Measurements from ENCODE around the gene ENO4. TPM values are rescaled to one million over a fixed set of nuclear protein-coding genes. Genes with fewer than 3 reads are reported as not detected.

The ENO4 gene
- total and polyA plus RNA-seq, 3 donors from 2014 or later: 1.8 to 9.8 (median 5.6) TPM

DNA sequence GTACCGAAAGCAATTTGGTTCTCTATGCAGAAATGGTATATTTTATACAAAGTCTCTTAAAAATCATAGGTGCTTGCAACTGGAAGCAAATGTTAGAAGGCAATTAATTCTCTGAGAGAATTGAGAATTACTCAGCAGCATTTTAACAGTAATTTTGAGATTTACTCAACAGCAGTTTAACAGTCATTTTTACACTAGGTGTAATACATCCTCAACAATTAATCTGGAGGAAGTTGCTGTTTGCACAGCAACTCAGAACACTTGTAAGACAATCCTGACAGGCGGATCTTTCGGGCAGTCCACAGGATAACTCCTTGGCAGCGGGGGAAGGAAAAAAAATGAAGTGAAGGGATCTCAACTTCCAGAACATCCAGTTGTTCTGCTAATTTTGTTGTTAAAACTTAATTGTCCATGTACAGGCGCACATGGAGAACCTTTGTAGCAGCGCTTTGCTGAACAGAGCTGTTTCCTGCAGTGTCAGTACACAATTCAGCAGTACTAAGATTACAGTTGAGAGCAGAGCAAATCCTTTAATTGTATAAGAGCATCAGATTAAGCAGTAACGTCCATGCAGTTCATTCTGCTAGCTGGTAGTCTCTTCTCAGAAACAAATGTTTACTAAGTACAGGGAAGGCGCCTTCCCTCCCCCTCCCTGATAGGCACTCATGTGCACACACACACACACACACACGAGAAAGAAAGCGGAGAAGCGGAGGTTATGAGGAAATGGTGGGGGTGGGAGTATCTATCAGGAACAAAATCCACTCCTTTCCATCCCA, 43.8 kb downstream of the ENO4 start:
- no peaks in the 10 kb centered on the region for H3K9me3 ChIP-seq
- H3K27ac ChIP-seq: no peak overlapping the region
- DNase-seq: no peak
- WGBS, 2 donors: 55 to 64% methylated on average over 9 to 11 of the region's 11 CpGs
- no peak overlapping the region for H3K4me3 ChIP-seq
- TF ChIP-seq CTCF (IDR thresholded peaks at IDR 0.05) (no peak), POLR2A (IDR thresholded peaks at IDR 0.05) (no peak)
- intact Hi-C loops (cut with DNase I; ENCODE audit: low total_unique reads): no loop called here
- no peaks in the 10 kb centered on the region for H3K36me3 ChIP-seq (ENCODE audit: low read depth, missing control alignments)
- no peaks in the 10 kb centered on the region for H3K27me3 ChIP-seq
- H3K4me1 ChIP-seq: no peaks in the 10 kb centered on the region

DNA sequence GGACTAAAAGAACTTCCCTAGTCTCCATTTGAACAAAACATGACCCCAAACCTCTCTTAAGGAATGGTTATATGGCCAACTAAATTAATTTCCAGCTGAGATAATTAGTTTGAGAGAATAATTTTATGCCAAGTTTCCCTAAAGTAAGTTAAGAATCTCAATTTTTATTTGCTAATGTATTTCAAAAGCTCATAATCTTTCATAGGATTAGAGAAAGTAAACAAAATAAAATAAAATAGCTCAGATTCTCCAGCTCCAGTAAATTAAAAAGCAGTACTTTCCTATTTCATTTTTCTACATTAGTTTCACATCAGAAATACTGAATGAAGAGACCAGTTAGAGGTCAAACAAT, 44.4 kb downstream of the ENO4 start:
- TF ChIP-seq CTCF (IDR thresholded peaks at IDR 0.05): no peak
- no peak for TF ChIP-seq POLR2A (IDR thresholded peaks at IDR 0.05)
- Histone ChIP-seq H3K27ac (no peak overlapping the region), H3K36me3 (ENCODE audit: low read depth, missing control alignments) (no peaks in the 10 kb centered on the region), H3K4me1 (no peaks in the 10 kb centered on the region), H3K9me3 (no peaks in the 10 kb centered on the region), H3K27me3 (no peaks in the 10 kb centered on the region), H3K4me3 (no peak overlapping the region)
- intact Hi-C loops (cut with DNase I; ENCODE audit: low total_unique reads): no loop called here
- DNase-seq: no peak

- intact Hi-C loops (cut with DNase I; ENCODE audit: low total_unique reads): no loop called here
- 81 to 89% methylated on average over 4 of the region's 4 CpGs for WGBS, 2 donors
- H3K4me1 ChIP-seq: no peaks in the 10 kb centered on the region
- H3K27me3 ChIP-seq: no peaks in the 10 kb centered on the region
- H3K36me3 ChIP-seq (ENCODE audit: low read depth, missing control alignments): no peaks in the 10 kb centered on the region
- no peak overlapping the region for H3K27ac ChIP-seq
- H3K4me3 ChIP-seq: no peak overlapping the region
- no peaks in the 10 kb centered on the region for H3K9me3 ChIP-seq
- TF ChIP-seq POLR2A (IDR thresholded peaks at IDR 0.05): no peak
- TF ChIP-seq CTCF (IDR thresholded peaks at IDR 0.05): no peak
- DNase-seq: no peak
These were observed 50.3 kb downstream of the ENO4 start for GRCh38 chr10:116899626-116900025.

GRCh38 chr10:116905845-116906210, 56.5 kb downstream of the ENO4 start:
- Histone ChIP-seq H3K27me3 (no peaks in the 10 kb centered on the region), H3K36me3 (ENCODE audit: low read depth, missing control alignments) (no peaks in the 10 kb centered on the region), H3K27ac (no peak overlapping the region), H3K4me3 (no peak overlapping the region), H3K4me1 (no peaks in the 10 kb centered on the region), H3K9me3 (no peaks in the 10 kb centered on the region)
- 93 to 95% methylated on average over 3 of the region's 3 CpGs for WGBS, 2 donors
- intact Hi-C loops (cut with DNase I; ENCODE audit: low total_unique reads): no loop called here
- DNase-seq: no peak
- TF ChIP-seq POLR2A (IDR thresholded peaks at IDR 0.05) (no peak), CTCF (IDR thresholded peaks at IDR 0.05) (no peak)

Measured in testis (tissue), 3 donors.